A549 treated with RU486 at 1 μM for 4 hours (cell line): ENCODE results near the gene XRCC4. TPM values are rescaled to one million over a fixed set of nuclear protein-coding genes. Genes with fewer than 3 reads are reported as not detected.

Source experiments
- total RNA-seq: library from RNA; stranded (reverse); fragments of 200-300 nt; extraction: Qiagen RNA extraction; gene quantifications from 5 replicates; pipeline ENCODE4 v1.2.3, GENCODE V29; 2022; ENCODE audit warnings: low read depth

Gene XRCC4
- total RNA-seq, result 7.1 to 15.6 TPM (median 11.1 TPM) in 5 replicates

GRCh38 chr5:83076742-83077661, at the start of gene XRCC4, which contains the start of gene TMEM167A:
XRCC4 (plus strand) TSS chr5:83077547; CDS start chr5:83104920, 27,373 bp downstream.
TMEM167A (minus strand) TSS chr5:83077394; CDS start chr5:83077323, 71 bp downstream.

Other genes starting within 250 kb of the XRCC4 start
- gene TMEM167A, start 153 bp upstream of the XRCC4 start, total RNA-seq, result 58.0 to 88.2 TPM (median 79.5 TPM) in 5 replicates